GM19438 (cell line): ENCODE data around the gene TEAD3.

Experiments used
- ATAC-seq: cut with Tn5 transposase; IDR thresholded peaks from one replicate; pipeline ENCODE4 v1.9.1; 2021; ENCODE audit warnings: low read depth; ENCODE audit not compliant: unreplicated experiment

The TEAD3 gene

GRCh38 chr6:35477551-35478179 is 19.2 kb downstream of the TEAD3 start:
- ATAC-seq, result no peak

GRCh38 chr6:35477028-35477427 is 19.9 kb downstream of the TEAD3 start:
- ATAC-seq, result no peak

GRCh38 chr6:35476004-35476403 is 20.9 kb downstream of the TEAD3 start:
- ATAC-seq, result no peak

GRCh38 chr6:35475573-35475972 is 21.3 kb downstream of the TEAD3 start:
- no peak for ATAC-seq

- ATAC-seq, result no peak
Measured at GRCh38 chr6:35474942-35475570, 21.8 kb downstream of the TEAD3 start.

- ATAC-seq, result no peak
Measured at GRCh38 chr6:35474131-35474941, 22.5 kb downstream of the TEAD3 start.

- no peak for ATAC-seq
Measured at GRCh38 chr6:35473850-35474130, 23.1 kb downstream of the TEAD3 start.

GRCh38 chr6:35473075-35473849 is 23.6 kb downstream of the TEAD3 start:
- no peak for ATAC-seq

GRCh38 chr6:35471836-35472345 is 25.0 kb downstream of the TEAD3 start:
- no peak for ATAC-seq

- no peak for ATAC-seq
Measured at GRCh38 chr6:35470663-35471120, 26.2 kb downstream of the TEAD3 start.

- ATAC-seq, result no peak
Measured at GRCh38 chr6:35469751-35470662, 26.9 kb downstream of the TEAD3 start.

GRCh38 chr6:35468980-35469750 is 27.7 kb downstream of the TEAD3 start:
- no peak for ATAC-seq

- peak; percentile 67 for ATAC-seq
Measured at GRCh38 chr6:35468181-35468979, 28.5 kb downstream of the TEAD3 start, which contains the start of gene RPL10A. RPL10A (plus strand) TSS chr6:35468401; CDS start chr6:35468435, 34 bp downstream.

GRCh38 chr6:35465646-35466045 is 31.2 kb downstream of the TEAD3 start:
- ATAC-seq, result no peak

GRCh38 chr6:35463292-35463691 is 33.6 kb downstream of the TEAD3 start:
- no peak for ATAC-seq

- no peak for ATAC-seq
Measured at GRCh38 chr6:35461270-35461669, 35.6 kb downstream of the TEAD3 start.

GRCh38 chr6:35457907-35458306 is 39.0 kb downstream of the TEAD3 start:
- no peak for ATAC-seq
